NCI-H524 treated with DMSO at 0.1 percent for 48 hours (cell line): ENCODE data around the gene STON2.
"Not testable (repeated sequence)": the region's sequence is repeated elsewhere in the genome, so short reads cannot be mapped to it uniquely, and the experiment has no call there.

Source experiments
- DNase-seq: peaks from one replicate; lab custom pipeline; 2025; lab: John Stamatoyannopoulos, UW

STON2 gene, protein sequence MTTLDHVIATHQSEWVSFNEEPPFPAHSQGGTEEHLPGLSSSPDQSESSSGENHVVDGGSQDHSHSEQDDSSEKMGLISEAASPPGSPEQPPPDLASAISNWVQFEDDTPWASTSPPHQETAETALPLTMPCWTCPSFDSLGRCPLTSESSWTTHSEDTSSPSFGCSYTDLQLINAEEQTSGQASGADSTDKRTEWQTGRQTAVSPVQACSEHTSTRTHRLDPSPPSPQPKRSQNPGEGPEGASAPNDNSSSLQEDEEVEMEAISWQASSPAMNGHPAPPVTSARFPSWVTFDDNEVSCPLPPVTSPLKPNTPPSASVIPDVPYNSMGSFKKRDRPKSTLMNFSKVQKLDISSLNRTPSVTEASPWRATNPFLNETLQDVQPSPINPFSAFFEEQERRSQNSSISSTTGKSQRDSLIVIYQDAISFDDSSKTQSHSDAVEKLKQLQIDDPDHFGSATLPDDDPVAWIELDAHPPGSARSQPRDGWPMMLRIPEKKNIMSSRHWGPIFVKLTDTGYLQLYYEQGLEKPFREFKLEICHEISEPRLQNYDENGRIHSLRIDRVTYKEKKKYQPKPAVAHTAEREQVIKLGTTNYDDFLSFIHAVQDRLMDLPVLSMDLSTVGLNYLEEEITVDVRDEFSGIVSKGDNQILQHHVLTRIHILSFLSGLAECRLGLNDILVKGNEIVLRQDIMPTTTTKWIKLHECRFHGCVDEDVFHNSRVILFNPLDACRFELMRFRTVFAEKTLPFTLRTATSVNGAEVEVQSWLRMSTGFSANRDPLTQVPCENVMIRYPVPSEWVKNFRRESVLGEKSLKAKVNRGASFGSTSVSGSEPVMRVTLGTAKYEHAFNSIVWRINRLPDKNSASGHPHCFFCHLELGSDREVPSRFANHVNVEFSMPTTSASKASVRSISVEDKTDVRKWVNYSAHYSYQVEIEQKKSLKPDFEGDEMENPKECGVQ

DNA sequence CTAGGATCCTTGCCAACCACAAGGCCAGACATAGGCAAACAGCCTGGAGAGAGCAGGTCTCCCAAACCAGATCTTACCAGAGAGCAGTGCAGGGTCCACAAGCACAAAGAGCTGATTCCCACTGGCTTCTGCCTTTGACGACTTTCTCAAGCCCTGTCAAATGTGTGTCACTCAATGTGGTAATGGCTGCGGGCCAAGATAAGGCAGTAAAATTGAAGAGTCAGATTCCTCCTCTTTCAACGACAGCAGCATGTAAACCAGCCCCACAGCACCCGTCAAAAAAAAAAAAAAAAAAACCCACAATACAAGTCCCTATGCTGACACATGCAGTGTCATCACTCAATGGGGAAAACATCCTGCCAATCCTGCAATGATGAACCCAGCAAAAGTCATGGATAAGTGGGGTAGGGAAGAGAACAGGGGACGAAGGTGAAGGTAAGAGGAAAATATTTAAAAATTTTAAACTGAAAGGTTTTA lies at the start of gene STON2:
Gene STON2 (minus strand): TSS at position 123 of the 477 bp plus-strand sequence. CDS start 1,942 bp downstream, outside the sequence.
- no peak for DNase-seq

DNA sequence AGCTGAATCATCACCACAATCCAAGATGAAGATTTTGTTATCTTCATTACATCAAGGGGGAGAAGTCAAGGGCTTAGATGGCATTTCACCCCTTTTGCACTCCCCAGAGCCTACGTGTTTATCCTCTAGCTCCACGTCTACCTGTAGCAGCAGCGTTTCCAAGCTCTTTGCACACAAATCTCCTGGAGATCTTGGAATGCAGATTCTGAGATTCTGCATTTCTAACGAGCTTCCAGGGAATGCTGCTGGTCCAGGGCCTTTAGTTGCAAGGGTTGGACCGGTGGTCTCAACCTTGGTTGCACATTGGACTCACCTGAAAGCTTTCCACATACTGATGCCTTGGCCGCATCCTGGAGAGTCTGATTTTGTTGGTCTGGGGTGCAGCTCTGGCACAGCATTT lies 49.5 kb upstream of the STON2 start:
- no peak for DNase-seq

- DNase-seq, result no peak
These were observed 49.0 kb upstream of the STON2 start for GRCh38 chr14:81449114-81449513.

DNA sequence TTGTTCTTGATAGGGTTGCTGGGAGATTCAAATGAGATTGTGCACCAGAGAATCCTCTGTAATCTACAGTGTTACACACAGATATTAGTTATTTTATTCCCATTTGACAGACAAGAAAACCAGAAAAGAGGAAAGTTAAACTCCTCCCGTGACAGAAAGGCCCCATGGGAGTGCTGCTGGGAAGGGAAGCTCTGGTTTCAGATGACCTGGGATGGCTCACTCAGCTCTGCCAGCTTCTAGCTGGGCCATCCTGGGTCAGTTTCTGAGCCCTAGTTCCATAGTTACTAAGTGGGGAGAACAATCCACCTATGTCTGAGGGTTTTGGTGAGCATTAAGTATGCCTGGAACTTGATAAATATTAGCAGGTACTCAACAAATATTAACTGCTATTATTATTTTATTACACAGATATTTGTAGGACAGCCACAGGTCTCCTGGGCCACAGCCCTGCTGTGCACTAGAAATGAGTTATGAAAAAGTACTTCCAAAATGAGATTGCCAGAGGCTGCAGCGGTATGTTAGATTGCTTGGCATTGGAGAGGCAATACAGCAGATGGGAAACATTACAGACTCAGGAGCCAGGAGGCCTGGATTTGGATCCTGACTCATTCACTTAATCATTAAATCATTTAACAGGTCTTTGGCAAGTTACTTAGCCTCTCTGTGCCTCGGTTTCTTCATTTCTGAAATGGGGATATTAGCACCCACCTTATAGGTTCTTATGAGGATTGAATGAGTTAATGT lies 47.1 kb upstream of the STON2 start:
- no peak for DNase-seq

DNA sequence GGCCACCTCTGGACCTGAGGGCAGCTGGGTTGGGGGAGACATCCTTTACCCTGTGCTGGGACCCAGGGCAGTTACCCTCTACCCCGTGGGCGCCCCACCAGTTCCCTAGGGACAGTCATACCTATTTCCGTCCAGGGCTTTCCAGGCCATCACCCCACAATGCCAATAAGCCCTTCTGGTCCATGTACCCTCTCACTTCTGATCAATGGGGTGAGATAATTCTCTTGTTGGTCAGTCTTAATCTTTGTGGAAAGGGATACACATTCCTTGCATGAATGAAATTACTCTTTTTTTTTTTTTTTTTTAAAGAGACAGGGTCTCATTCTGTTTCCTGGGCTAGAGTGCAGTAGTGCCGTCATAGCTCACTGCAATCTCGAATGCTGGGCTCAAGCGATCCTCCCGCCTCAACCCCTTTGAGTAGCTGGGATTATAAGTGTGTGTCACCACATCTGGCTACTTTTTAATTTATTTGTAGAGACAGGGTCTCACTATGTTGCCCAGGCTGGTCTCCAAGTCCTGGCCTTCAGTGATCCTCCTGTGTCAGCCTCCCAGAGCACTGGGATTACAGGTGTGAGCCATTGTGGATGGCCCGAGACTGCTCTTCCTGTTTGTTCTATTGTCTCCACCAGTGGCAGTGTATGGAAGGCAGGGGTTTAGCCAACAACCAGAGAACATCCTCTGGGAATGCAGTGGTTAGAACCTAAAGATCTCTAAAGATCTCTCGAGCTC lies 46.3 kb upstream of the STON2 start:
- DNase-seq, result no peak

DNA sequence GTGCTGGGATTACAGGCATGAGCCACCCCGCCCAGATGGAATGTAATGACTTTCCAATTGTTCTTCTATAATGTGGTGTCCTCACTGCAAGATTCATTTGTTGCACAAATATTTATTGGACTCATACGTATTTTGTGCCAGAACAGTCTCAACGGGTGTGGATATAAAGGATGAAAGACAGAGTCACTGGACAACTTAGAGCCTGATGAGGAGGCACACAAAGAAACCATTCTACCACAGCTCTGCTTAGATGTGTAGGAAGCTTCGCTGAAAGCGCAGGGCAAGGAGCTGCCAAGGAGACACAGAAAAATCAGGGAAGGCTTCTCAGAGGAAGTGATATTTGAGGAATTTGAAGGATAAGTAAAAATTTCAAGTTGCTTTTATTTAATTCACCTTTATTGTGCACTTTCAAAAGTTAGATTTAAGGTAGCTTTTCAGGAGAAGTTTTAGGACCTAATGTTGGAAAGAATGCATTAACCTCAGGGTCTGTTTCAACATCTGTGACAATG lies 41.6 kb upstream of the STON2 start:
- DNase-seq, result no peak

GRCh38 chr14:81440041-81440440 lies 39.9 kb upstream of the STON2 start:
- DNase-seq, result no peak

DNA sequence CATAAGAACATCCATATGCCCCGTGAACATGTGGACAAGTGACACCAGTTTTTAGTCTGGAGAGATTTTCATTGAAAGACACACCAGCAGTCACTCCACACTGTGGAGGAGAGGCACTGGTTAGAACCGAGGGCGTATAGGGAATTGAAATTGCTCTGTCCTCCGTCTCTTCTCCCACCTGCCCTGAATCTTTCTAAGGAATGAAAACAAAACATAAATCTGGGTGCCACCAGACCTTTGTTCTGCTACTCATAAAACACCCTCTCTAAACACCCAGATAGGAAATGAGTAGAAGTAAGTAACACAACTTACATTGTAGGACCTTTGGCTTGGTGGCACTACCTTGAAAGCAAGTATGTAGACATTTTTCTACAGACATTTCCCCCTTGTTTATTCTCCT lies 37.1 kb upstream of the STON2 start:
- no peak for DNase-seq

DNA sequence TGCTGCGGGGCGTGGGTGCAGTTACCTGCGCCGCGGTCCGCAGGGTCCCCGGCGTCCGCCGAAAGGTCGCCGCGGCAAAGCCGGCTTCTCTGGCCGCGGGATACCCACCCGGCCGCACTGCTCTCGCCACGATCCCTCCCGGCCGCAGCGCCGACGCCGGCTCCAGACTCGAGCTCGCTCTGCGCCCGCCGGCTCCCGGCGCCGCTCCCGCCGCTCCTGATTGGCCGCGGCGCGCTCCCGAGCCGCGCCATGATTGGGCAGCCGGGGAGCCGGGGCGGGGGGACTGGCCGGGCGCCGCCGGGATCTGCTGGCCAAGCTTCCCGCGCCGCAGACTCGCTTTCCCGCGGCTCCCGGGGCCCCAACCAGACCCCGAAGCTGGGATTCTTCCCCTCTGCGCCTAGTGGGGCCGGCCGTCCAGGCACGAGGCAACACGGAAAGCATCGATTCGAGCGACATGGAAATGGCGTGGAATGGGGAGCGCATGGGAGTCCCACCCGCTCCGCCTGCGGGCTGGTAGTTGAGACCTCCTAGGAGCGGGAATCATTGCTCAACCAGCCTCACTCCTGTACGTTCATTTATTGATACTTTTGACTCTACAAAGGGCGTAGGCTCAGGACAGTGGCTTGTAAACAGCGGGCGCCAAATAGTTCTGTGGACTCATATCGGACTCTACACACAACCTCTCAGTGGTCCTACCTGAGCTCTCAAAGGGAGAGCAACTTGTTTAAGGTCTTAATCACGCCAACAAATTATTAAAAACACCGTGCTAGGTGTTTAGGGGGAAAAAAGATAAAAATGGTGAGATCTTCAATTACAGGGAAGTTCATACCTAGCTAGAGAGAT lies 36.4 kb upstream of the STON2 start:
- peak; percentile 44 for DNase-seq

DNA sequence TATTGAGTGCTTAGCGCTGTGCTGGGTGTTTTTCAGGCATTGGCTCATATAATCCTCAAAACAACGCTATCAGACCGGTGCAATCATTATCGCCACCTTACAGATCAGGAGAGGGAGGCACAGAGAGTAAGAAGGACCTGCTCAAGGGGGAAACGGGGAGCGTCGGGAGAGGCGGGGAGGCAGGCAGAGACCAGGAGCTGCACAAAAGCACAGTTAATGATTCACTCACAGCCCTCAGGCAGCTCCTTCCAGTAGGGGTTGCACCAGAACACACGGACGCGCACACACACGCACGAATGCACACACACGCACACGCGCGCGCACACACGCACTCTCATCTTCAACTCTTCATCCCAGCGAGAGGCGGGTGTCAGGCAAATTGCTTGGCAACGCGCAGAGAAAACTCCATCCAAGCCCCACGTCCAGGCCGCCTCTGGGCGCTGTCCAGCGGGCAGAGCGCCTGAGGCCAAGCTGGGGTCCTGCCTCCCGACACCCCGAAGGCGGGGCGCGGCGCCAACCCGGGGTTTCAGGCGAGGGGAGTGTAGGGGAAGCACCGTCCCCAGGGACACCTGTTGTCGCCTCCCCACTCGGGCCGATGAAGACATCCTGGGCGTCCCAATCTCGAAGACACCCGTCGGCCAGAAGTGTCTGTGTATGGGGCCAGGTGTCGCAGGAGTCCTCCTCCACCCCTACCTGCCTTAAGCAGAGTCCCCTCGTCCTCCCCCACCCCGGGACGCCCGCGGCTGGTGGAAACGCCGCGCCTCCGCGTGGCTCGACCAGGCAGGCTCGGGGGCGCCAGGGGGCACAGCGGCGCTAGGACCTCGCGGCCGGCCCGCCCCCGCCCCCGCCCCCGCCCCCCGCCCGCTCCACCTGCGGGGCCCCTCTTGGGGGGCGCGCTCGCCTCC lies 35.5 kb upstream of the STON2 start:
- DNase-seq, result peak; percentile 65

DNA sequence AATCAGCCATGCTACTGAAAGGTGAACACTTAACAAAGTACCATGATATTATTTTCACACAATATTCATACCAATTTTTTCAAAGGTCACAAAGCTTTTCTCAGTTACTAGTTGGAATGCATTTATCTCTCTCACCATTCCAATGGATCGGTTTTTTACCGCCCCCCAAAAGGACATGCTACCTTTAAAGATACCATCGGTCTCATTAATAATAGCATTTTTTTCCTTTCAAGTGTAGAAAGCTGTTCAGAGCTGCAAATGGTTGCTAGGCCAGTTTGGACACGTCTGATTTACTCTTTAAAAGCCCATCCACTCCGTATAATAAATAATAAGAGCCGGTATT lies 34.9 kb upstream of the STON2 start:
- no peak for DNase-seq

GRCh38 chr14:81434230-81434629 lies 34.1 kb upstream of the STON2 start:
- no peak for DNase-seq

DNA sequence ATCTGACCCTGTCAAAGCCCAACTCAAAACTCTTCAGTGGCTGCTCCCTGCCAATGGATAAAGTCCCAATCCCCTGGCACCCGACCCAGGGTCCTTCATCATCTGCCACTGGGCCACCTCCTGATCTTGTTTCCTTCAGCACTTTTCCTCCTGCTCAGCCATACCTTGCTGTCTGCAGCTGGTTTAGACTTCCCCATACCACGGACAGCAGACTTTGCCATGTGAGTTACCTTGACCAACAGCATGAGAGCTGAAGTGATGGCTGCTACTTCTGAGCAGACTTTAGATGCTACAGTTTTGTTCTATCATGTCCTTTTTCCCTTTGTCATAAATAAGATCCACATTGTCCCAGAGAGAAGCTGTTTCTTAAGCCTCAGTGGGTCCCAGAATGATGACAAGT lies 33.3 kb upstream of the STON2 start:
- DNase-seq, result no peak

GRCh38 chr14:81432219-81432661 lies 32.1 kb upstream of the STON2 start:
- no peak for DNase-seq

GRCh38 chr14:81430235-81430634 lies 30.1 kb upstream of the STON2 start:
- no peak for DNase-seq

DNA sequence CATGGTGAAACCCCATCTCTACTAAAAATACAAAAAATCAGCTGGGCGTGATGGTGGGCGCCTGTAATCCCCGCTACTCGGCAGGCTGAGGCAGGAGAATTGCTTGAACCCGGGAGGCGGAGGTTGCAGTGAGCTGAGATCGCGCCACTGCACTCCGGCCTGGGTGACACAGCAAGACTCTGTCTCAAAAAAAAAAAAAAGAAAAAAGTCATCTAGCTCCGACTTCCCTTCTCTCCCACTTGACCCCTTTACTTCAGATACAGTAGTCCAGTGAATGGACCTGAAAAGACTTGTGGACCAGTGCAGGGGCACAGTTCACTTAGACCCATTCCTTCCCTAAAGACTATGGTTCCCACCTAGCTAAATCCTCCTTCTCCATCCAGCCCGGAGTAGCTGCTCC lies 29.6 kb upstream of the STON2 start:
- DNase-seq, result not testable (repeated sequence)

- DNase-seq, result no peak
These were observed 28.9 kb upstream of the STON2 start for GRCh38 chr14:81429028-81429427.

- no peak for DNase-seq
These were observed 27.4 kb upstream of the STON2 start for GRCh38 chr14:81427348-81428058.

GRCh38 chr14:81423504-81423903 lies 23.4 kb upstream of the STON2 start:
- DNase-seq, result no peak
